ENCODE results near the gene RFC4. TPM values are rescaled to one million over a fixed set of nuclear protein-coding genes. Genes with fewer than 3 reads are reported as not detected.

RFC4 gene
- total RNA-seq, 1 experiment from 2014 or later, result 33.2 TPM

- intact Hi-C loops (cut with micrococcal nuclease), result no loop called here
- peak; percentile 20 for DNase-seq (ENCODE audit: unreplicated experiment)
- no TSS peak for BruUV-seq (replicated peaks)
- CTCF ChIA-PET, result interaction anchor here (2.5 kb wide), 1 partner anchor 35 kb away, joined by 9 read pairs; no protein-coding TSS in a partner anchor
- peak overlapping the region; percentile 99 for H3K27ac Mint-ChIP-seq (ENCODE audit: low read depth, unreplicated experiment)
- no peak for TF ChIP-seq CTCF (IDR thresholded peaks at IDR 0.05; ENCODE audit: unreplicated experiment)
- H3K4me1 Mint-ChIP-seq (ENCODE audit: insufficient read depth, unreplicated experiment), result peaks cover 42% of the 10 kb centered on the region
- POLR2A ChIA-PET, result interaction anchor here (1.5 to 4.3 kb wide), 4 partner anchors 20 to 198 kb away, joined by 3 to 28 read pairs (median 4); no protein-coding TSS in a partner anchor
- no peaks in the 10 kb centered on the region for H3K9me3 Mint-ChIP-seq (ENCODE audit: unreplicated experiment)
- H3K27me3 Mint-ChIP-seq (ENCODE audit: insufficient read depth, unreplicated experiment), result no peaks in the 10 kb centered on the region
- peak overlapping the region; percentile 93 for H3K4me3 Mint-ChIP-seq (ENCODE audit: unreplicated experiment)
- H3K36me3 Mint-ChIP-seq (ENCODE audit: insufficient read depth, unreplicated experiment), result peaks cover 91% of the 10 kb centered on the region
Observed at GRCh38 chr3:186786922-186787321, 19.4 kb downstream of the RFC4 start.

GRCh38 chr3:186785495-186786018 is 20.7 kb downstream of the RFC4 start:
- Mint-ChIP-seq H3K27me3 (ENCODE audit: insufficient read depth, unreplicated experiment) (no peaks in the 10 kb centered on the region), H3K4me3 (ENCODE audit: unreplicated experiment) (peak overlapping the region; percentile 93), H3K27ac (ENCODE audit: low read depth, unreplicated experiment) (peak overlapping the region; percentile 99), H3K4me1 (ENCODE audit: insufficient read depth, unreplicated experiment) (peaks cover 32% of the 10 kb centered on the region), H3K9me3 (ENCODE audit: unreplicated experiment) (no peaks in the 10 kb centered on the region), H3K36me3 (ENCODE audit: insufficient read depth, unreplicated experiment) (peaks cover 77% of the 10 kb centered on the region)
- DNase-seq (ENCODE audit: unreplicated experiment), result peak; percentile 4
- intact Hi-C loops (cut with micrococcal nuclease), result loop anchor here (2.0 kb wide), 1 partner anchor 21 kb away; the partner anchor contains the start of gene RFC4
- TF ChIP-seq CTCF (IDR thresholded peaks at IDR 0.05; ENCODE audit: unreplicated experiment), result no peak
- POLR2A ChIA-PET, result interaction anchor here (0.6 to 7.1 kb wide), 21 partner anchors 11 to 1127 kb away, joined by 3 to 182 read pairs (median 4); partner anchors contain the start of genes AHSG, DNAJB11, FETUB and RFC4
- no TSS peak for BruUV-seq (replicated peaks)
- CTCF ChIA-PET, result interaction anchor here (0.6 to 4.4 kb wide), 3 partner anchors 36 to 792 kb away, joined by 3 to 37 read pairs (median 5); no protein-coding TSS in a partner anchor

- ChIA-PET CTCF (interaction anchor here (1.1 to 4.4 kb wide), 4 partner anchors 37 to 169 kb away, joined by 3 to 37 read pairs (median 5); no protein-coding TSS in a partner anchor), POLR2A (interaction anchor here (0.6 to 7.1 kb wide), 37 partner anchors 7 to 1126 kb away, joined by 3 to 182 read pairs (median 6); partner anchors contain the start of genes AHSG, DNAJB11, FETUB and RFC4)
- Mint-ChIP-seq H3K27me3 (ENCODE audit: insufficient read depth, unreplicated experiment) (no peaks in the 10 kb centered on the region), H3K4me1 (ENCODE audit: insufficient read depth, unreplicated experiment) (peaks cover 31% of the 10 kb centered on the region), H3K9me3 (ENCODE audit: unreplicated experiment) (no peaks in the 10 kb centered on the region), H3K27ac (ENCODE audit: low read depth, unreplicated experiment) (peak overlapping the region; percentile 99), H3K36me3 (ENCODE audit: insufficient read depth, unreplicated experiment) (peaks cover 71% of the 10 kb centered on the region), H3K4me3 (ENCODE audit: unreplicated experiment) (peak overlapping the region; percentile 93)
- DNase-seq (ENCODE audit: unreplicated experiment), result peak; percentile 20
- BruUV-seq (replicated peaks), result no TSS peak
- intact Hi-C loops (cut with micrococcal nuclease), result loop anchor here (1.0 to 2.0 kb wide), 2 partner anchors 22 to 36 kb away; partner anchors contain the start of gene RFC4
- no peak for TF ChIP-seq CTCF (IDR thresholded peaks at IDR 0.05; ENCODE audit: unreplicated experiment)
Observed at GRCh38 chr3:186784820-186785494, 21.3 kb downstream of the RFC4 start.

All from MCF 10A (cell line).